Muscle layer of duodenum (tissue), 2 donors: ENCODE results near the gene RND3.
A peak's percentile ranks its signal among the peaks of the same experiment; 100 is the strongest.

ENCODE experiments used
- H3K27ac ChIP-seq: one replicate; pipeline ENCODE4 v1.7.0; 2013; ENCODE audit warnings: mild to moderate bottlenecking, low read length
- H3K27me3 ChIP-seq: one replicate; pipeline ENCODE4 v1.7.0; 2013; ENCODE audit warnings: low read depth, mild to moderate bottlenecking, control low read depth, low read length
- H3K36me3 ChIP-seq, 2 donors: one replicate each; pipeline ENCODE4 v1.7.0; 2013; ENCODE audit warnings: low read length in 2 of 2, control low read depth in 1 of 2, mild to moderate bottlenecking in 1 of 2; ENCODE audit not compliant: insufficient read depth in 2 of 2, control insufficient read depth in 1 of 2
- H3K4me1 ChIP-seq, 2 donors: one replicate each; pipeline ENCODE4 v1.7.0; 2013; ENCODE audit warnings: low read length in 2 of 2, mild to moderate bottlenecking in 2 of 2, control low read depth in 1 of 2, moderate library complexity in 1 of 2; ENCODE audit not compliant: insufficient read depth in 2 of 2, control insufficient read depth in 1 of 2
- H3K4me3 ChIP-seq, 2 donors: one replicate each; pipeline ENCODE4 v1.7.0; 2013; ENCODE audit warnings: low read length in 2 of 2, low read depth in 1 of 2, mild to moderate bottlenecking in 1 of 2
- H3K9me3 ChIP-seq, 2 donors: one replicate each; pipeline ENCODE4 v1.7.0; 2013; ENCODE audit warnings: low read length in 2 of 2, control low read depth in 1 of 2, mild to moderate bottlenecking in 1 of 2; ENCODE audit not compliant: control insufficient read depth in 1 of 2
- donor health status: healthy.

Gene RND3

GRCh38 chr2:150491430-150491829 is 4.0 kb upstream of the RND3 start:
- Histone ChIP-seq H3K9me3 (no peaks in the 10 kb centered on the region), H3K27ac (no peak overlapping the region), H3K4me3 (no peak overlapping the region), H3K36me3 (peaks cover 0 to 7% of the 10 kb centered on the region in 2 donors), H3K4me1 (no peaks in the 10 kb centered on the region), H3K27me3 (no peaks in the 10 kb centered on the region)

DNA sequence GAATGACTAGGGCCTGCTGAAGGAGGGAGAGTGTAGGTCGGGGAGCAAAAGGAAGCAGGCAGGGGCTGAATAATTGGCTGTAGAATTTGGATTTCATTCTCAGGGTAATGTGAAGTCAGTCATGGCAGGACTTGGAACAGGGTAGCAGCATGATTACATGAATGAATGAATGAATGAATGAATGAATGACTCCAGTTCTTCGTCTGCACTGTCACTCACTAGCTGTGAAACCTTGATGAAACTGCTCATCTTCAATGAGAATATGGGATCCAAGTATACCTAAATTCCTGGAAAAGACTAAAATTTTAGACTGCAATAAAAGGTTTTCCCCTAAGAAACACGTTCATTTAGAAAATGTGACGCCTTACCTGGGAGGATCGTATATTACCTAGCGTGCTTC is 3.0 kb upstream of the RND3 start:
- Histone ChIP-seq H3K27ac (no peak overlapping the region), H3K27me3 (no peaks in the 10 kb centered on the region), H3K9me3 (no peaks in the 10 kb centered on the region), H3K4me1 (no peaks in the 10 kb centered on the region), H3K4me3 (no peak overlapping the region), H3K36me3 (peaks cover 0 to 14% of the 10 kb centered on the region in 2 donors)

DNA sequence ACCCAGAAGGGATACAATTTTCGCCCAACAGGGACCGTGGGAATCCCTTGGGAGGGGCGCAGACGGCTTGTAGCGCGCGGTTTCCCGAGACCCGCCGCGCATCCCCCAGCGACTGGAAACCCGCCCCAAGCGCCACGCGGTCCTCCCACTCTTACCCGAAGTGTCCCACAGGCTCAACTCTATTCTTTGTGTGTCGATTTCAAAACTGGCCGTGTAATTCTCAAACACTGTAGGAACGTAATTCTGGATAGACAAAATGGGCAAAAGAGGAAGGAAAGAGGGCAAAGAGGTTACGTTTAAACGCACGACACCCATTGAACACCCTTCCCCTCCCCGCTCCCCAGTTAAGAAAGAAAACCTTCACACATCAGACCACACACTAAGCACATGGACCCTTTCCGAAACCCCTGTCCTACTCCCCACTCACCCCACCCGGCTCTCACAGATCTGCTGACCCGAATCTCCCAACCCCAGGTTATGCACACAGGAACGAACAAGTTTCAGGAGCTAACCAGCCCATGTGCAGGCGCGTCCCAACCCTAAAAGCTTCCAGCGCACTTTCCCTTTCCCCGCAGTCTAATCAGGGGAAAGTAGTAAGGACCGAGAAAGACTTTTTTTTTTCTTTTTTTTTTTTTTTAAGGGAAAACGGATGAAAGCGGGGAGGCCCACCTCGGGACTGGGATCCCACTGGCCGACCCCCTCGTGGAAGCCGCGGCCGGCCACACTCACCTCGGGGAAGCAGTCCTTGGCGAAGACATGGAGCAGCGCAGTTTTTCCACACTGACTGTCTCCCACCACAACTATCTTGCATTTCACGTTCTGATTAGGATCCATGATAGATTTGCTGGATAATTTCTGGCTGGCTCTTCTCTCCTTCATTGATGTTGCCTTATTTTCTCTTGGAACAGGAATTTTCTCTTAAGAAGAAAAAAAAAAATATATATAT is 655 bp downstream of the RND3 start:
- H3K36me3 ChIP-seq = peaks cover 0 to 15% of the 10 kb centered on the region in 2 donors
- H3K27ac ChIP-seq = peak overlapping the region; percentile 97
- no peaks in the 10 kb centered on the region for H3K9me3 ChIP-seq
- peak overlapping the region; percentile 88 to 93 for H3K4me3 ChIP-seq
- H3K4me1 ChIP-seq = peaks cover 0 to 20% of the 10 kb centered on the region in 2 donors
- no peaks in the 10 kb centered on the region for H3K27me3 ChIP-seq

- Histone ChIP-seq H3K4me1 (peaks cover 0 to 25% of the 10 kb centered on the region in 2 donors), H3K36me3 (peaks cover 0 to 17% of the 10 kb centered on the region in 2 donors), H3K27me3 (no peaks in the 10 kb centered on the region), H3K4me3 (peak overlapping the region; percentile 88 to 93), H3K27ac (peak overlapping the region; percentile 97), H3K9me3 (no peaks in the 10 kb centered on the region)
Observed at GRCh38 chr2:150485871-150486538, 1.5 kb downstream of the RND3 start.

DNA sequence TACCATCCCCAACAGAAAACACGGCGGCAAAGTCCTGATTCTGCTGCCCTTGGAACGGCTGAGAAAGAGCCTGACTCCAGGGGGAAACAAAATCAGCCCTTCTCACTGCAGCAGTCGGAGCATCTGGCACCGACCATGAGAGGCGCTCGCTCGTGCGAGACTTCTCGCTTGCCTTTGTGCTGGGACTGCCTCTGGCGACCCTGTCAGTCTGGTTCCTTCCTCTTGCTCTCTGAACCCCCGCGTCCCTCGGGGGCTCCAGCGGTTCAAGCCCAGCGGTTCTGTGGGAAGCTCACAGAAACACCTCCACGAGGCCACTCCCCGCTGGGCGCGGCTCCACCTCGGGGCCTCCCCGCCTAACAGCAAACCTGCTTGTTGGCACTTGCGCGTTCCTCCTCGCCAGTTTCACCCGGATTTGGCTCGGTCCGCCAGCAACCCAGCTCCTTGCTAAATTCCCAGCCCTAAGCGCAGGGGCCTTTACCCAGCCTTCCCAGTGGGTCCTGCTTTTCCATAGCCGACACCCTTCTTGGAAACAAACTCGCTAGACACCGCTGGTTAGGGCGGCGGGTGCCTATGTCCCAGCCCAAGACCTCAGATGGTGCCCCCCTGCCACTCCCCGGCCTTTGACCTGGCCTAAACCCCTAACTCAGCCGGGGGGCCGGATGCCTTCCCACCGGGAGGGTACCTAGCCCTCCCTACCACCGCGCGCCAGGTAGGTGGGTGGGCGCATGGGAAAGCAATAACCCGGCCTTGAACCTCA is 2.2 kb downstream of the RND3 start:
- peak overlapping the region; percentile 97 for H3K27ac ChIP-seq
- H3K4me1 ChIP-seq = peaks cover 0 to 28% of the 10 kb centered on the region in 2 donors
- no peaks in the 10 kb centered on the region for H3K9me3 ChIP-seq
- no peaks in the 10 kb centered on the region for H3K27me3 ChIP-seq
- peaks cover 0 to 19% of the 10 kb centered on the region in 2 donors for H3K36me3 ChIP-seq
- H3K4me3 ChIP-seq = peak overlapping the region; percentile 88 to 93

GRCh38 chr2:150484461-150485021 is 2.9 kb downstream of the RND3 start:
- H3K27me3 ChIP-seq = no peaks in the 10 kb centered on the region
- H3K27ac ChIP-seq = peak overlapping the region; percentile 97
- H3K4me1 ChIP-seq = peaks cover 4 to 36% of the 10 kb centered on the region in 2 donors
- H3K4me3 ChIP-seq = peak overlapping the region; percentile 88 to 93
- H3K36me3 ChIP-seq = peaks cover 0 to 19% of the 10 kb centered on the region in 2 donors
- no peaks in the 10 kb centered on the region for H3K9me3 ChIP-seq

DNA sequence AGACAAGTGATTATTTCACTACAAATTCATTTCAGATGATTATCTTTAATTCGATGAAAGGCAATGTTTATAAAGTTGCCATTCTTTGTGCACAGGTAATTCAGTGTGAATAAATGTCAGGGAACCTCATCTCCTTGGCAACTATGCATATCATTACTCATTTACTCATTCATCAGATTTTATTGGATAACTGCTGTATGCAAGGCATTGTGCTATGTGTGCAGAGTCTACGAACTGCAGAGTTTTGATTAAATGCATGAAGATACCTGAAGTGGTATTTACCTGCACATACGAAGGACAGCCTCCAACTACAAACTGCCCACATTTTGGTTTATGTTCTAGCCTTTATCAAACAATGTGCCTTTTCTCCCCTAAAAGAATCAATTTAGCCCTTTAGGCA is 3.5 kb downstream of the RND3 start:
- Histone ChIP-seq H3K4me1 (peaks cover 7 to 41% of the 10 kb centered on the region in 2 donors), H3K27me3 (no peaks in the 10 kb centered on the region), H3K4me3 (peak overlapping the region; percentile 88 to 93), H3K9me3 (no peaks in the 10 kb centered on the region), H3K27ac (peak overlapping the region; percentile 97), H3K36me3 (peaks cover 0 to 19% of the 10 kb centered on the region in 2 donors)

DNA sequence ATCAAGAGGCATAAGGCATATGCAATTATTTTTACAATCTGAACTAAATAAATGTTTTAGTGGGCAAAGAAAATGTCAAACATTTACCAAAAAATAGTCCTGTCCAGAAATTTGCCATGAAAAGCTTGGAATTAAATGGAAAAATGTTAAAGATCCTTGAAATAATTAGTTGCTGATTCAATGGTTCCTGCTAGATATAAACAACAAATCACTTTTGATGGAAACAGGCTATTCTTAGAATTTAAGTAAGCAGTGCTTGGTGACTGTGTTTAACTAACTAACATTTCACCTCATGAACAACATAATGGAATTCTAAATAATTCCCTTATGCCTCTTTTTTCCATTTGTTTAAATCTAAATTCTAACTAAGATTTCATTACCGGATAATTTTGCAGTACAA is 3.9 kb downstream of the RND3 start:
- H3K4me3 ChIP-seq = peak overlapping the region; percentile 33 to 93
- H3K27me3 ChIP-seq = no peaks in the 10 kb centered on the region
- H3K4me1 ChIP-seq = peaks cover 12 to 45% of the 10 kb centered on the region in 2 donors
- H3K9me3 ChIP-seq = no peaks in the 10 kb centered on the region
- H3K27ac ChIP-seq = peak overlapping the region; percentile 97
- peaks cover 0 to 19% of the 10 kb centered on the region in 2 donors for H3K36me3 ChIP-seq

DNA sequence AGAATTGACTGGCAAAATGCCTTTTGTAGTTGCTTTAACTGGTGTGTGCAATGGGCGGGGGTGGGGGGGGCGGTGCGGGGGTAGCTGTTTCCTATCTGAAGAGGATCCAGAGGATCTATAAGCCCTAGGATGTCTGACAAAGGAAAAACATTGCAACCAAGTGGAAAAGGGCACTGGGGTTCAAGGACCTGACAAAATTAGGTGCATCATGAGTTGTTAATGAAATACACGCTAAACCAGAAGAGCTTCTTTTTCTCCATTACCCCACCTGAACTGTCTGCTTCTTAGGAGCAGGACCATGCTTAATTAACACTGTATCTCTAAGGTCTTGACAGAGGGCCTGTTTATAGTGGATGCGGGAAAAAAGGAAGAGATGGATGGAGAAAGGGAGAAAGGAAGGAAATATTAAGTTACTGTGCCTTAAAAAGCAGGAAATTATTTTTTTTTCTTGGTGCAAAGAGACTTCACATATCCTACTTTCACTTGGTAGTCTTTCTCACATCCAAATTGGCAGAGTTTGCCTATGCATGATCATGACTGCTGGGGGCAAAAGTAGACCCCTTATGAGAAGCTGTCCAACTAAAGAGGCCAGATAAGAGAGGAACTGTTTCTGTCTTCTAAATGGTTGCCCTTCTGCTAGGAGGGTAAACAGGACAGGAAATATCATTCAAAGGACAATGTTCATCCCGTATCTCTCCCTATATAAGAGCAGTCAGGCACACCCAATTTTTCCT is 4.6 kb downstream of the RND3 start:
- Histone ChIP-seq H3K4me3 (peak overlapping the region in 1 of 2 donors; percentile 33), H3K36me3 (peaks cover 0 to 19% of the 10 kb centered on the region in 2 donors), H3K27me3 (no peaks in the 10 kb centered on the region), H3K9me3 (no peaks in the 10 kb centered on the region), H3K4me1 (peaks cover 13 to 51% of the 10 kb centered on the region in 2 donors), H3K27ac (peak overlapping the region; percentile 47)

DNA sequence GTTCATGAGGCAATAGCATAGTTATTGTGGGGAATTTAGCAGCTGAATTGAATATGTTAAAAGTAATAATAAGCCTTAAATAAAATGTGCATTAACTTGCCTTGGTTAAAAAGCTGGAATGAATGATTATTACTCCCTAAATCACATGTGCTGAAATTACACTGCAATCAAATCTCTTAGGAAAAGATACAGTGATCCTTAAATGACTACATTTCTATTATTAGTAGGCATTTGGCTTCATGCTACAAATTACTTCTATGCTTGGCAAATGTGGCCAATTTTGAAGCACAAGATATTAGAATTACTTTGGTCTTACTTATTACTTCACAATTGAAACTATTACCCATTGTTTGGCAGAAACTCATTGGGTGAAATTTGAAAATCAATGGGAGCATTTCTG is 5.4 kb downstream of the RND3 start:
- Histone ChIP-seq H3K4me1 (peaks cover 19 to 57% of the 10 kb centered on the region in 2 donors), H3K4me3 (no peak overlapping the region), H3K27ac (peak overlapping the region; percentile 21), H3K36me3 (peaks cover 0 to 19% of the 10 kb centered on the region in 2 donors), H3K27me3 (no peaks in the 10 kb centered on the region), H3K9me3 (no peaks in the 10 kb centered on the region)
